ENCODE data around the gene MARCHF3. TPM values are rescaled to one million over a fixed set of nuclear protein-coding genes. Genes with fewer than 3 reads are reported as not detected.

The MARCHF3 gene
- total RNA-seq, 4 donors from 2014 or later: 10.7 to 22.9 (median 20.1) TPM

DNA sequence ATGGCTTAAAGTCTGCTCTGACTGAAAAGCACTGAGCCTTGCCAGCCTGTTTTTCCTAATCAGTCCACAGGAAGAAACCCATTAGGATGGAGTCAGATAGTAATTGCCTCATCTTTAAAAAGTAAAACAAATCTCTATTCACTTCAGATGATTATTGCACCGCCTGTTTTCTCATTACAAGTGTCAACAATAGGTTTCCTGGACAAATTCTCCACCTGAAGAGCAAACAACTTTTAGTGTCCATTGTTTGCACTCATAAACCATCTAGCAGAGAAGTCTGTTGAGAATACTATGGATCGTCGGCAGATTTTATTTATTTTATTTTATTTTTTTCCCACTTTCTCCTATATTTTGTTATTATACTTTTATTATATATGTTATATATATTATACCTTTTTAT lies 22.7 kb upstream of the MARCHF3 start:
- no peaks in the 10 kb centered on the region for H3K9me3 ChIP-seq
- TF ChIP-seq, protein P1, sequence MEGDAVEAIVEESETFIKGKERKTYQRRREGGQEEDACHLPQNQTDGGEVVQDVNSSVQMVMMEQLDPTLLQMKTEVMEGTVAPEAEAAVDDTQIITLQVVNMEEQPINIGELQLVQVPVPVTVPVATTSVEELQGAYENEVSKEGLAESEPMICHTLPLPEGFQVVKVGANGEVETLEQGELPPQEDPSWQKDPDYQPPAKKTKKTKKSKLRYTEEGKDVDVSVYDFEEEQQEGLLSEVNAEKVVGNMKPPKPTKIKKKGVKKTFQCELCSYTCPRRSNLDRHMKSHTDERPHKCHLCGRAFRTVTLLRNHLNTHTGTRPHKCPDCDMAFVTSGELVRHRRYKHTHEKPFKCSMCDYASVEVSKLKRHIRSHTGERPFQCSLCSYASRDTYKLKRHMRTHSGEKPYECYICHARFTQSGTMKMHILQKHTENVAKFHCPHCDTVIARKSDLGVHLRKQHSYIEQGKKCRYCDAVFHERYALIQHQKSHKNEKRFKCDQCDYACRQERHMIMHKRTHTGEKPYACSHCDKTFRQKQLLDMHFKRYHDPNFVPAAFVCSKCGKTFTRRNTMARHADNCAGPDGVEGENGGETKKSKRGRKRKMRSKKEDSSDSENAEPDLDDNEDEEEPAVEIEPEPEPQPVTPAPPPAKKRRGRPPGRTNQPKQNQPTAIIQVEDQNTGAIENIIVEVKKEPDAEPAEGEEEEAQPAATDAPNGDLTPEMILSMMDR (IDR thresholded peaks at IDR 0.05): no peak
- TF ChIP-seq POLR2A (IDR thresholded peaks at IDR 0.05): no peak
- H3K4me3 ChIP-seq: no peak overlapping the region
- no peaks in the 10 kb centered on the region for H3K27me3 ChIP-seq
- H3K4me1 ChIP-seq: no peaks in the 10 kb centered on the region
- H3K27ac ChIP-seq: no peak overlapping the region
- peaks cover 0 to 15% (median 0%) of the 10 kb centered on the region in 3 donors for H3K36me3 ChIP-seq
- no peak for DNase-seq

- TF ChIP-seq, protein P1 (IDR thresholded peaks at IDR 0.05): no peak
- no peak for TF ChIP-seq POLR2A (IDR thresholded peaks at IDR 0.05)
- no peak overlapping the region for H3K27ac ChIP-seq
- H3K36me3 ChIP-seq: peaks cover 0 to 7% (median 0%) of the 10 kb centered on the region in 3 donors
- H3K27me3 ChIP-seq: no peaks in the 10 kb centered on the region
- no peak overlapping the region for H3K4me3 ChIP-seq
- no peaks in the 10 kb centered on the region for H3K9me3 ChIP-seq
- H3K4me1 ChIP-seq: no peaks in the 10 kb centered on the region
- DNase-seq: no peak
These were observed 21.2 kb upstream of the MARCHF3 start for GRCh38 chr5:127051591-127051990.

DNA sequence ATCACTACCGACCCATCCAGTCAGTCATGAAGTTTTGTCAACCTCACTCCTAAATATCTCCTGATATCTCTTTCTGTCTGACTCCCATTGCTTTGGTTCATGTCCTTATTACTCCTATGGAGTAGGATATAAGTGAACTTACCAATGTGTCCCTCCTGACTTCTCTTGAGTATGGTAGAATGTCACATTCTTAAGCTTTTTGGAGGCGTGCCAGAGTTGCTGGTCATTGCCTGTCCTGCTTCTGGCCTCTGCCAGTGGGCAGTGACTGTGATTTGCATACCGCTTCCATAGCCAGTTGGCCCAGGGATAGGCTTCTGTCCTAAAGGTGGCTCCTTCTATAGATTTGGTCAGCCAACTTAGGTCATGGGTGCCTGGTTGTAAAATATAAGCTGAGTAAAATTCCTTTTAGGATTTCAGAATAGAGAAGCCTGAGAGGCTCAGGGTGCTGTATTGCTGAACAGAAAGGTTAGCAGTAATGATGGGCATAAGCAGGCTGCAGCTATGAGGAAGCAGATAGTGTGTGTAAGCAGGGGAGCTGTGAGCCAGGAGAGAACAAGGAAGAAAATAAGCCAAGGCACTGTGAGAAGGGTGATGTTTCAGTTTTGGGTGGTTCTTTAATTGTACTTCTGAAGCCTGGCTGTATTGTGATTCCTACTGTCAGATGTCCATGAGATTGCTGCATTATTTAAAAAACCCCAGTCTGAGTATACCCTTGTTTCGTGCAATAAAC lies 16.1 kb upstream of the MARCHF3 start:
- Histone ChIP-seq H3K36me3 (no peaks in the 10 kb centered on the region), H3K27me3 (no peaks in the 10 kb centered on the region), H3K9me3 (no peaks in the 10 kb centered on the region), H3K4me1 (no peaks in the 10 kb centered on the region), H3K4me3 (no peak overlapping the region), H3K27ac (no peak overlapping the region)
- DNase-seq: no peak
- TF ChIP-seq POLR2A (IDR thresholded peaks at IDR 0.05): no peak
- TF ChIP-seq, protein P1 (IDR thresholded peaks at IDR 0.05): no peak

DNA sequence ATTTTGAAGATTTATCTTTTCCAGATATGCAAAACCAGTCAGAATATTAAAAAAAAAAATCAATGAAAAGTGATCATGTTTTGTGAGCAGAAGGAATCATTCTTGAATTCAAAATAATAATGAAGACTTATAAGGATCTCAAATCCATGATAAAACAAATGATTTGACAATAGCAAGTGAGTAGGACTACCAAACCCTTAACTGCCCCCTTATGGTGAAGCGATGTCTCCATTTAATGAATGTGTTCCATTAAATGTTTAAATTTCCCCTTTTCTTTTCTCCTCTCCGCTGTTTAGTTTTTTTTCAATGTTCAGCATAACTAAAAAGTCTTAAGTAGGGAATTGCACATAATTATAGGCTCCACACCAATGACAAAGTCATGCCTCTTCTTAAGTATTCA lies 12.2 kb upstream of the MARCHF3 start:
- H3K9me3 ChIP-seq: no peaks in the 10 kb centered on the region
- TF ChIP-seq POLR2A (IDR thresholded peaks at IDR 0.05): no peak
- TF ChIP-seq, protein P1 (IDR thresholded peaks at IDR 0.05): no peak
- H3K27ac ChIP-seq: no peak overlapping the region
- H3K4me1 ChIP-seq: peaks cover 0 to 6% (median 0%) of the 10 kb centered on the region in 4 donors
- H3K36me3 ChIP-seq: no peaks in the 10 kb centered on the region
- no peaks in the 10 kb centered on the region for H3K27me3 ChIP-seq
- H3K4me3 ChIP-seq: no peak overlapping the region
- no peak for DNase-seq

- Histone ChIP-seq H3K27me3 (no peaks in the 10 kb centered on the region), H3K27ac (peak overlapping the region in 3 of 4 donors; percentile 47 to 87 (median 75)), H3K4me1 (peaks cover 0 to 6% (median 0%) of the 10 kb centered on the region in 4 donors), H3K36me3 (no peaks in the 10 kb centered on the region), H3K9me3 (no peaks in the 10 kb centered on the region), H3K4me3 (peak overlapping the region in 1 of 4 donors; percentile 20)
- DNase-seq: no peak
- no peak for TF ChIP-seq POLR2A (IDR thresholded peaks at IDR 0.05)
- TF ChIP-seq, protein P1 (IDR thresholded peaks at IDR 0.05): no peak
These were observed 11.2 kb upstream of the MARCHF3 start for GRCh38 chr5:127041571-127041970.
